WTC11 (cell line): ENCODE results near the gene PREPL. TPM values are rescaled to one million over a fixed set of nuclear protein-coding genes. Genes with fewer than 3 reads are reported as not detected.
A peak's percentile ranks its signal among the peaks of the same experiment; 100 is the strongest.

Experiments
- ATAC-seq: fragments of 200-7000 bp; cut with Tn5 transposase; 2 replicates; pipeline ENCODE4 v1.10.0; 2021; ENCODE audit warnings: mild to moderate bottlenecking, moderate library complexity
- CTCF ChIA-PET: fragments of 300-600 bp; sonication (Branson Sonifier 250); formaldehyde crosslinking; loops from one replicate; lab custom pipeline; 2021; ENCODE audit warnings: antibody characterized with exemption; lab: Charles Lee
- POLR2A ChIA-PET: fragments of 350-600 bp; sonication (Branson Sonifier 250); formaldehyde crosslinking; loops from one replicate; lab custom pipeline; 2021; ENCODE audit warnings: antibody characterized with exemption; lab: Charles Lee
- DNase-seq: peaks from one replicate; pipeline ENCODE4 v3.0.0; 2021; ENCODE audit warnings: low spot score
- H3K27ac Mint-ChIP-seq: 2 replicates; pipeline ENCODE4 v1.8.0; 2021; ENCODE audit warnings: mixed read lengths
- H3K27me3 Mint-ChIP-seq: 2 replicates; pipeline ENCODE4 v1.8.0; 2021; ENCODE audit warnings: low read depth, mild to moderate bottlenecking, moderate library complexity, mixed read lengths
- H3K36me3 Mint-ChIP-seq: 2 replicates; pipeline ENCODE4 v1.8.0; 2021; ENCODE audit warnings: mixed read lengths
- H3K4me1 Mint-ChIP-seq: 2 replicates; pipeline ENCODE4 v1.8.0; 2022; ENCODE audit warnings: mixed read lengths
- H3K4me3 Mint-ChIP-seq: 2 replicates; pipeline ENCODE4 v1.8.0; 2021; ENCODE audit warnings: mild to moderate bottlenecking, moderate library complexity, mixed read lengths
- H3K9me3 Mint-ChIP-seq: 2 replicates; pipeline ENCODE4 v1.8.0; 2021; ENCODE audit warnings: mixed read lengths
- CREB1 ChIP-seq: sonication (generic); formaldehyde crosslinking; IDR thresholded peaks from 2 replicates; pipeline ENCODE4 v1.8.0; 2023; ENCODE audit warnings: mild to moderate bottlenecking, missing genetic modification reagents
- ELF4 ChIP-seq: sonication (generic); formaldehyde crosslinking; IDR thresholded peaks from 2 replicates; pipeline ENCODE4 v1.8.1; 2022; ENCODE audit warnings: low read depth, mild to moderate bottlenecking, moderate library complexity, missing genetic modification reagents
- ETV6 ChIP-seq: sonication (generic); formaldehyde crosslinking; IDR thresholded peaks from 2 replicates; pipeline ENCODE4 v1.8.1; 2022; ENCODE audit warnings: mild to moderate bottlenecking, missing genetic modification reagents
- FOXJ3 ChIP-seq: sonication (generic); formaldehyde crosslinking; IDR thresholded peaks from 2 replicates; pipeline ENCODE4 v1.9.0; 2021; ENCODE audit warnings: missing genetic modification reagents, mild to moderate bottlenecking, borderline replicate concordance
- FOXP1 ChIP-seq: sonication (generic); formaldehyde crosslinking; IDR thresholded peaks from 2 replicates; pipeline ENCODE4 v1.8.0; 2022; ENCODE audit warnings: missing genetic modification reagents, mild to moderate bottlenecking, moderate library complexity, borderline replicate concordance
- IRF1 ChIP-seq: sonication (generic); formaldehyde crosslinking; IDR thresholded peaks from 2 replicates; pipeline ENCODE4 v1.8.0; 2023; ENCODE audit warnings: missing genetic modification reagents
- IRF2 ChIP-seq: sonication (generic); formaldehyde crosslinking; IDR thresholded peaks from 2 replicates; pipeline ENCODE4 v1.8.0; 2022; ENCODE audit warnings: low read depth, missing genetic modification reagents, borderline replicate concordance
- JUN ChIP-seq: sonication (generic); formaldehyde crosslinking; IDR thresholded peaks from 2 replicates; pipeline ENCODE4 v1.8.0; 2023; ENCODE audit warnings: mild to moderate bottlenecking, missing genetic modification reagents
- MXD4 ChIP-seq: fragments of 250-450 bp; sonication (Bioruptor Pico); IDR thresholded peaks from 2 replicates; pipeline ENCODE4 v1.8.0; 2021; ENCODE audit warnings: mild to moderate bottlenecking, moderate library complexity, borderline replicate concordance
- OVOL2 ChIP-seq: fragments of 250-450 bp; sonication (Bioruptor Pico); IDR thresholded peaks from 2 replicates; pipeline ENCODE4 v1.9.0; 2021; ENCODE audit warnings: mild to moderate bottlenecking, borderline replicate concordance
- PRRX2 ChIP-seq: fragments of 250-450 bp; sonication (Bioruptor Pico); IDR thresholded peaks from 2 replicates; pipeline ENCODE4 v1.8.0; 2021; ENCODE audit warnings: mild to moderate bottlenecking
- RORB ChIP-seq: fragments of 250-450 bp; sonication (Bioruptor Pico); IDR thresholded peaks from 2 replicates; pipeline ENCODE4 v1.9.0; 2021; ENCODE audit warnings: mild to moderate bottlenecking
- ZMAT4 ChIP-seq: fragments of 250-450 bp; sonication (Bioruptor Pico); IDR thresholded peaks from 2 replicates; pipeline ENCODE4 v1.9.0; 2021; ENCODE audit warnings: mild to moderate bottlenecking
- ZNF138 ChIP-seq: sonication (generic); formaldehyde crosslinking; conservative IDR thresholded peaks from 2 replicates; pipeline ENCODE4 v1.8.1; 2022; ENCODE audit warnings: mild to moderate bottlenecking, moderate library complexity, missing genetic modification reagents
- ZNF232 ChIP-seq: sonication (generic); formaldehyde crosslinking; IDR thresholded peaks from 2 replicates; pipeline ENCODE4 v1.8.0; 2022; ENCODE audit warnings: mild to moderate bottlenecking, missing genetic modification reagents
- ZNF263 ChIP-seq: sonication (generic); formaldehyde crosslinking; IDR thresholded peaks from 2 replicates; pipeline ENCODE4 v1.8.1; 2022; ENCODE audit warnings: low read depth, mild to moderate bottlenecking, moderate library complexity, missing genetic modification reagents
- ZNF512 ChIP-seq: sonication (generic); formaldehyde crosslinking; IDR thresholded peaks from 2 replicates; pipeline ENCODE4 v1.8.1; 2022; ENCODE audit warnings: missing genetic modification reagents, borderline replicate concordance
- total RNA-seq: library from RNA; stranded (reverse); gene quantifications from 3 replicates; pipeline ENCODE4 v1.2.3, GENCODE V29; 2021
- TF ChIP-seq, protein P1 (sequence below): sonication (generic); formaldehyde crosslinking; conservative IDR thresholded peaks from 2 replicates; pipeline ENCODE4 v1.8.1; 2023; ENCODE audit warnings: mild to moderate bottlenecking, low read depth, missing genetic modification reagents, moderate library complexity
- TF ChIP-seq, protein P2 (sequence below): sonication (generic); formaldehyde crosslinking; IDR thresholded peaks from 2 replicates; pipeline ENCODE4 v1.8.0; 2023; ENCODE audit warnings: mild to moderate bottlenecking, missing genetic modification reagents

Gene PREPL
- total RNA-seq, 1 experiment from 2014 or later: 29.3 TPM

- CTCF ChIA-PET: interaction anchor here (1.1 to 1.8 kb wide), 4 partner anchors 9 to 107 kb away, joined by 3 to 6 read pairs (median 4); partner anchors contain the start of genes CAMKMT and PREPL
- no peaks in the 10 kb centered on the region for H3K9me3 Mint-ChIP-seq
- TF ChIP-seq PRRX2 (CRISPR knock-in tag): no peak
- TF ChIP-seq CREB1 (CRISPR knock-in tag): no peak
- TF ChIP-seq ZNF512: no peak
- TF ChIP-seq MXD4 (CRISPR knock-in tag): no peak
- no peak for TF ChIP-seq ZNF263
- TF ChIP-seq ZMAT4: no peak
- TF ChIP-seq JUN (CRISPR knock-in tag): no peak
- TF ChIP-seq FOXP1 (CRISPR knock-in tag): no peak
- TF ChIP-seq FOXJ3 (CRISPR knock-in tag): no peak
- TF ChIP-seq, protein P1, sequence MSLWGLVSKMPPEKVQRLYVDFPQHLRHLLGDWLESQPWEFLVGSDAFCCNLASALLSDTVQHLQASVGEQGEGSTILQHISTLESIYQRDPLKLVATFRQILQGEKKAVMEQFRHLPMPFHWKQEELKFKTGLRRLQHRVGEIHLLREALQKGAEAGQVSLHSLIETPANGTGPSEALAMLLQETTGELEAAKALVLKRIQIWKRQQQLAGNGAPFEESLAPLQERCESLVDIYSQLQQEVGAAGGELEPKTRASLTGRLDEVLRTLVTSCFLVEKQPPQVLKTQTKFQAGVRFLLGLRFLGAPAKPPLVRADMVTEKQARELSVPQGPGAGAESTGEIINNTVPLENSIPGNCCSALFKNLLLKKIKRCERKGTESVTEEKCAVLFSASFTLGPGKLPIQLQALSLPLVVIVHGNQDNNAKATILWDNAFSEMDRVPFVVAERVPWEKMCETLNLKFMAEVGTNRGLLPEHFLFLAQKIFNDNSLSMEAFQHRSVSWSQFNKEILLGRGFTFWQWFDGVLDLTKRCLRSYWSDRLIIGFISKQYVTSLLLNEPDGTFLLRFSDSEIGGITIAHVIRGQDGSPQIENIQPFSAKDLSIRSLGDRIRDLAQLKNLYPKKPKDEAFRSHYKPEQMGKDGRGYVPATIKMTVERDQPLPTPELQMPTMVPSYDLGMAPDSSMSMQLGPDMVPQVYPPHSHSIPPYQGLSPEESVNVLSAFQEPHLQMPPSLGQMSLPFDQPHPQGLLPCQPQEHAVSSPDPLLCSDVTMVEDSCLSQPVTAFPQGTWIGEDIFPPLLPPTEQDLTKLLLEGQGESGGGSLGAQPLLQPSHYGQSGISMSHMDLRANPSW: no peak
- no peak for TF ChIP-seq ZNF138 (CRISPR knock-in tag)
- TF ChIP-seq, protein P2, sequence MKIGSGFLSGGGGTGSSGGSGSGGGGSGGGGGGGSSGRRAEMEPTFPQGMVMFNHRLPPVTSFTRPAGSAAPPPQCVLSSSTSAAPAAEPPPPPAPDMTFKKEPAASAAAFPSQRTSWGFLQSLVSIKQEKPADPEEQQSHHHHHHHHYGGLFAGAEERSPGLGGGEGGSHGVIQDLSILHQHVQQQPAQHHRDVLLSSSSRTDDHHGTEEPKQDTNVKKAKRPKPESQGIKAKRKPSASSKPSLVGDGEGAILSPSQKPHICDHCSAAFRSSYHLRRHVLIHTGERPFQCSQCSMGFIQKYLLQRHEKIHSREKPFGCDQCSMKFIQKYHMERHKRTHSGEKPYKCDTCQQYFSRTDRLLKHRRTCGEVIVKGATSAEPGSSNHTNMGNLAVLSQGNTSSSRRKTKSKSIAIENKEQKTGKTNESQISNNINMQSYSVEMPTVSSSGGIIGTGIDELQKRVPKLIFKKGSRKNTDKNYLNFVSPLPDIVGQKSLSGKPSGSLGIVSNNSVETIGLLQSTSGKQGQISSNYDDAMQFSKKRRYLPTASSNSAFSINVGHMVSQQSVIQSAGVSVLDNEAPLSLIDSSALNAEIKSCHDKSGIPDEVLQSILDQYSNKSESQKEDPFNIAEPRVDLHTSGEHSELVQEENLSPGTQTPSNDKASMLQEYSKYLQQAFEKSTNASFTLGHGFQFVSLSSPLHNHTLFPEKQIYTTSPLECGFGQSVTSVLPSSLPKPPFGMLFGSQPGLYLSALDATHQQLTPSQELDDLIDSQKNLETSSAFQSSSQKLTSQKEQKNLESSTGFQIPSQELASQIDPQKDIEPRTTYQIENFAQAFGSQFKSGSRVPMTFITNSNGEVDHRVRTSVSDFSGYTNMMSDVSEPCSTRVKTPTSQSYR: no peak
- TF ChIP-seq RORB (CRISPR knock-in tag): no peak
- TF ChIP-seq IRF2 (CRISPR knock-in tag): no peak
- no peak for TF ChIP-seq IRF1 (CRISPR knock-in tag)
- TF ChIP-seq OVOL2: no peak
- TF ChIP-seq ELF4: no peak
- no peak for TF ChIP-seq ZNF232 (CRISPR knock-in tag)
- no peak for TF ChIP-seq ETV6 (CRISPR knock-in tag)
- TF ChIP-seq, all 79 proteins: peak for 0
- Mint-ChIP-seq H3K36me3 (no peaks in the 10 kb centered on the region), H3K27ac (peak overlapping the region; percentile 33; the same call in 1 of the 2 replicates), H3K27me3 (no peaks in the 10 kb centered on the region), H3K4me3 (no peak overlapping the region), H3K4me1 (peaks cover 17% of the 10 kb centered on the region)
- POLR2A ChIA-PET: interaction anchor here (0.7 to 1.8 kb wide), 2 partner anchors 10 to 407 kb away, joined by 5 to 9 read pairs; partner anchors contain the start of genes CAMKMT and PREPL
- no peak for DNase-seq
- no peak for ATAC-seq
Observed at GRCh38 chr2:44351676-44352075, 9.6 kb downstream of the PREPL start.
